K562 (cell line): ENCODE results near the gene MTSS2. TPM values are rescaled to one million over a fixed set of nuclear protein-coding genes. Genes with fewer than 3 reads are reported as not detected.

ENCODE experiments used
- ATAC-seq: fragments of 200-7000 bp; cut with Tn5 transposase; 3 replicates; pipeline ENCODE4 v1.9.1; 2020; ENCODE audit warnings: moderate library complexity
- BruUV-seq: library from RNA; stranded (reverse); fragments of 400-500 nt; replicated peaks from 2 replicates; lab custom pipeline; 2021; lab: Mats Ljungman, UMichigan
- CTCF ChIA-PET: fragments of 300-600 bp; formaldehyde crosslinking; extraction: SDS; loops from one replicate; lab custom pipeline; 2021; ENCODE audit warnings: low intra/inter-chr PET ratio; lab: Yijun Ruan, JAX
- POLR2A ChIA-PET: fragments of 300-600, 350-650 bp; sonication (Branson Sonifier 250); formaldehyde crosslinking; extraction: SDS; loops from one replicate; lab custom pipeline; 2021; ENCODE audit warnings: antibody characterized with exemption, inconsistent platforms; lab: Yijun Ruan, JAX
- DNase-seq, 4 experiments: peaks; one replicate each; pipeline versions ENCODE4 v3.0.0 to v3.0.0-alpha.2; 2011 to 2018; ENCODE audit warnings: low spot score in 3 of 4, mixed read lengths in 3 of 4; ENCODE audit errors: extremely low read depth in 1 of 4
- FAIRE-seq: peaks from 2 replicates; lab custom pipeline; 2011; peaks lifted over from hg19 to GRCh38; lab: Jason Lieb, UNC
- H2AFZ ChIP-seq: 2 replicates; pipeline ENCODE4 v1.6.0; 2011; ENCODE audit warnings: low read depth, low read length, control low read depth, inconsistent platforms
- H3K27ac ChIP-seq: fragments of 200-600 bp; 3 replicates; pipeline ENCODE4 v1.8.0; 2011; ENCODE audit warnings: low read depth, mild to moderate bottlenecking, control low read depth, inconsistent platforms, low read length, moderate library complexity, mixed read lengths; ENCODE audit errors: extremely low read depth
- H3K27me3 ChIP-seq, 2 experiments: fragments of 300-600 bp in 1 of 2; 2 replicates in 1 of 2; 3 replicates in 1 of 2; pipeline versions ENCODE4 v1.6.0 to v1.8.0; 2011; ENCODE audit warnings: inconsistent platforms in 2 of 2, low read length in 2 of 2, mild to moderate bottlenecking in 1 of 2, mixed read lengths in 1 of 2, moderate library complexity in 1 of 2; ENCODE audit not compliant: control insufficient read depth in 2 of 2, insufficient read depth in 2 of 2
- H3K36me3 ChIP-seq: fragments of 300-600 bp; 3 replicates; pipeline ENCODE4 v1.8.0; 2011; ENCODE audit warnings: mild to moderate bottlenecking, low read length, inconsistent platforms; ENCODE audit not compliant: control insufficient read depth, insufficient read depth
- H3K4me1 ChIP-seq, 2 experiments: fragments of 200-600 bp in 1 of 2; replicated peaks in 1 of 2; 2 replicates in 1 of 2; 3 replicates in 1 of 2; pipeline versions ENCODE4 v1.5.1 to v1.8.0; 2011; ENCODE audit warnings: inconsistent platforms in 2 of 2, low read length in 2 of 2, mild to moderate bottlenecking in 1 of 2, mixed read lengths in 1 of 2, moderate library complexity in 1 of 2; ENCODE audit not compliant: control insufficient read depth in 2 of 2, insufficient read depth in 2 of 2
- H3K4me2 ChIP-seq: 2 replicates; pipeline ENCODE4 v1.6.1; 2011; ENCODE audit warnings: low read length, control low read depth, inconsistent platforms, mixed read lengths; ENCODE audit not compliant: insufficient read depth
- H3K4me3 ChIP-seq: fragments of 200-600 bp; sonication (generic), shearing (Covaris generic); 2 replicates; pipeline ENCODE4 v1.5.1; 2016; ENCODE audit warnings: control low read depth, inconsistent platforms
- H3K79me2 ChIP-seq: fragments of 200-600 bp; 3 replicates; pipeline ENCODE4 v1.8.0; 2011; ENCODE audit warnings: low read length, inconsistent platforms; ENCODE audit not compliant: control insufficient read depth, insufficient read depth
- H3K9ac ChIP-seq, 2 experiments: 2 replicates each; pipeline versions ENCODE4 v1.6.0 to v1.6.1; 2011; ENCODE audit warnings: low read depth in 2 of 2, low read length in 2 of 2, control low read depth in 1 of 2, inconsistent platforms in 1 of 2, mild to moderate bottlenecking in 1 of 2, mixed read lengths in 1 of 2; ENCODE audit not compliant: insufficient read depth in 1 of 2
- H3K9me1 ChIP-seq: one replicate; pipeline ENCODE4 v1.6.0; 2011; ENCODE audit warnings: inconsistent platforms, mild to moderate bottlenecking, low read length, moderate library complexity; ENCODE audit not compliant: control insufficient read depth, insufficient read depth
- H3K9me3 ChIP-seq: replicated peaks from 2 replicates; pipeline ENCODE4 v1.5.1; 2011; ENCODE audit warnings: low read depth, low read length, inconsistent platforms; ENCODE audit not compliant: control insufficient read depth, insufficient read depth
- H4K20me1 ChIP-seq: replicated peaks from 2 replicates; pipeline ENCODE4 v1.6.1; 2011; ENCODE audit warnings: low read length, inconsistent platforms, mixed read lengths; ENCODE audit not compliant: control insufficient read depth, insufficient read depth
- CXXC5 ChIP-seq: fragments of 250-450 bp; sonication (Bioruptor Pico); IDR thresholded peaks from 2 replicates; pipeline ENCODE4 v1.8.0; 2022; ENCODE audit warnings: inconsistent platforms, mild to moderate bottlenecking, moderate library complexity
- FOXJ2 ChIP-seq: fragments of 200-800 bp; sonication (Bioruptor generic); IDR thresholded peaks from 2 replicates; pipeline ENCODE4 v1.6.1; 2016; ENCODE audit warnings: missing genetic modification characterization, missing compliant biosample characterization
- IFI16 ChIP-seq: fragments of 250-450 bp; sonication (Bioruptor Pico); IDR thresholded peaks from 2 replicates; pipeline ENCODE4 v2.1.2; 2022; ENCODE audit warnings: mild to moderate bottlenecking, inconsistent platforms
- MAFG ChIP-seq: fragments of 450-650 bp; conservative IDR thresholded peaks from 2 replicates; pipeline ENCODE4 v1.6.1; 2016; ENCODE audit warnings: missing genetic modification characterization, missing compliant biosample characterization
- MTA2 ChIP-seq: fragments of 450-650 bp; IDR thresholded peaks from 2 replicates; pipeline ENCODE4 v1.6.1; 2016; ENCODE audit warnings: low read depth
- MTA3 ChIP-seq: fragments of 450-650 bp; formaldehyde crosslinking; IDR thresholded peaks from 2 replicates; pipeline ENCODE4 v1.6.1; 2017; ENCODE audit warnings: mild to moderate bottlenecking, borderline replicate concordance
- PTTG1 ChIP-seq: fragments of 450-650 bp; IDR thresholded peaks from 2 replicates; pipeline ENCODE4 v1.6.1; 2016; ENCODE audit warnings: low read depth, mild to moderate bottlenecking, missing genetic modification characterization, missing compliant biosample characterization
- SETDB1 ChIP-seq: IDR thresholded peaks from one replicate; pipeline ENCODE4 v1.6.1; 2012; ENCODE audit warnings: low read length, control low read depth, inconsistent platforms
- SNIP1 ChIP-seq: fragments of 450-650 bp; IDR thresholded peaks from 2 replicates; pipeline ENCODE4 v1.7.1; 2017; ENCODE audit warnings: low read depth, mild to moderate bottlenecking
- SP2 ChIP-seq: IDR thresholded peaks from 2 replicates; pipeline ENCODE4 v1.6.1; 2011; ENCODE audit warnings: mild to moderate bottlenecking, low read depth, low read length, moderate library complexity; ENCODE audit not compliant: poor library complexity, severe bottlenecking; ENCODE audit errors: extremely low read depth
- ZNF121 ChIP-seq: sonication (generic); formaldehyde crosslinking; conservative IDR thresholded peaks from 2 replicates; pipeline ENCODE4 v1.8.0; 2022; ENCODE audit warnings: missing genetic modification reagents
- ZNF316 ChIP-seq: fragments of 450-650 bp; IDR thresholded peaks from 2 replicates; pipeline ENCODE4 v1.6.1; 2016
- ZNF644 ChIP-seq: fragments of 200-800 bp; sonication (Bioruptor generic); IDR thresholded peaks from 2 replicates; pipeline ENCODE4 v1.6.1; 2016; ENCODE audit warnings: low read depth, missing genetic modification characterization, missing compliant biosample characterization
- ZNF707 ChIP-seq: fragments of 250-450 bp; sonication (Bioruptor Pico); conservative IDR thresholded peaks from 2 replicates; pipeline ENCODE4 v1.8.0; 2022; ENCODE audit warnings: inconsistent platforms, mild to moderate bottlenecking, moderate library complexity
- ZNF766 ChIP-seq: fragments of 200-800 bp; sonication (Bioruptor generic); conservative IDR thresholded peaks from 2 replicates; pipeline ENCODE4 v1.6.1; 2016; ENCODE audit warnings: missing genetic modification characterization, missing compliant biosample characterization
- WGBS: fragments of 100-300 bp; shearing (Covaris generic); methylation state at CpG from one replicate; pipeline ENCODE4 v1.1.6; 2016; ENCODE audit warnings: low coverage, mixed read lengths; ENCODE audit not compliant: insufficient coverage; ENCODE audit errors: missing lambda C conversion rate; 5-methylcytosine and 5-hydroxymethylcytosine counted together
- in situ Hi-C: fragments of 300-500 bp; cut with MboI; formaldehyde crosslinking; loops from 4 replicates; pipeline ENCODE4 v1.15.0; 2018; ENCODE audit warnings: inconsistent platforms, mixed read lengths
- intact Hi-C: fragments of 100-400 bp; cut with micrococcal nuclease; formaldehyde crosslinking; loops from 2 replicates; pipeline ENCODE4 v1.14.2; 2022
- polyA plus RNA-seq, 8 experiments: library from polyadenylated mRNA; depleted of rRNA in 4 of 8; stranded (reverse) in 5 of 8; unstranded in 3 of 8; fragments of >200 nt; fragmentation: Nextera tagmentation in 2 of 8; fragmentation: Illumina TruSeq in 1 of 8; extraction: Ambion mirVana in 2 of 8; extraction: Trizol in 1 of 8; gene quantifications; 2 replicates each; pipeline versions ENCODE4 v1.2.1 to v1.2.3, GENCODE V29; 2011 to 2014; ENCODE audit warnings: inconsistent platforms in 1 of 8, missing spikeins in 1 of 8
- total RNA-seq, 7 experiments: library from RNA; depleted of rRNA in 6 of 7; stranded (reverse); fragments of >200 nt in 6 of 7; fragmentation: Illumina TruSeq in 2 of 7; extraction: Trizol in 2 of 7; gene quantifications; 2 replicates each; pipeline versions ENCODE4 v1.2.1 to v1.2.3, GENCODE V29; 2011 to 2021; ENCODE audit warnings: low replicate concordance in 1 of 7
- TF ChIP-seq, protein P1 (sequence below): fragments of 250-450 bp; sonication (Bioruptor Pico); IDR thresholded peaks from 2 replicates; pipeline ENCODE4 v1.5.0; 2021
- TF ChIP-seq, protein P2 (sequence below): fragments of 150-350 bp; conservative IDR thresholded peaks from 2 replicates; pipeline ENCODE4 v1.6.1; 2014; ENCODE audit warnings: low read length
- TF ChIP-seq, protein P3 (sequence below): fragments of 200-800 bp; sonication (Bioruptor generic); IDR thresholded peaks from 2 replicates; pipeline ENCODE4 v1.6.1; 2017; ENCODE audit warnings: missing genetic modification characterization, missing compliant biosample characterization

MTSS2 gene
- total and polyA plus RNA-seq, 9 of the 15 experiments (the other 6 are each of a cell fraction or from before 2014, with no cell fraction given), result 0.11 to 60.3 (median 16.9) TPM

DNA sequence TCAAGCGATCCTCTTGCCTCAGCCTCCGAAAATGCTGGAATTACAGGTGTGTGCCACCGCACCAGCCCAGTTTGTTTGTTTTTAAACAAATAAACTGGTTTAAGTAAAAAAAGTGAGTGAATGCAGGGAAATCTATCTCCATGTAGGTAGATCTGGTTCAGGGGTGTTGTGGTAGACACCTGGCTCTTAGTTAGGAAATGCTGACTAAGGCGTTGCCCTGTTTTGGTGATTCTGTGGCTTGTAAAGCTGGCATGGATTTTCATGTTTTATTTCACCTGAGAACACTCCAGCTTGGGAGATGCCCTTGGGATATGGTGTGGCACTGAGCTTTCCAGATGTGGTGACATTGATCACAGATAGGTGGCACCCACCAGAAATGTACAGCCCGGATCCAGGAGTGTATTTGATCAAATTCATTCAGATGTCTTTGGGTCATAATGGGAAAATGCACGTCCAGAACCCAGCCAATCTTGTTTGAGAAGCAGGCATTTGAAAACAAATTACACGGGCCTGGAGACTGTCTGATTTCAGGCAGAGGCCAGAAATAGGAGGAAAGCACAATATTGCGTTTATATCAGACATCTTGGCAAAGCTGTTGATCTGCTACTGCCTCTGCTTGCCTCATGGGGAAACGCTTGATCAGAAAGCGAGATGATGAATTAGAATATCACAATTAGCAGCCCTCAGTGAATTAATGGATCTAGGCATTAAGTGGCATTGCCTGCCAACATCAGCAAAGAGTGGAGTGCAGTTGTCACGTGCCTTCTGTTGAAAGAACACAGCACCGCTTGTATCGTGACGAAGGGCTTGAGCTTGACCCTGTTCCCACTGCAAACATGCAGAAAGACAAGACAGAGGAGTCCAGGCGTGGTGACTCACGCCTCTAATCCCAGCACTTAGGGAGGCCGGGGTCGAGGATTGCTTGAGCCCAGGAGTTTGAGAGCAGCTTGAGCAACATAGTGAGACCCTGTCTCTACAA lies 46.8 kb downstream of the MTSS2 start:
- Histone ChIP-seq H3K27me3 (peaks cover 3 to 27% of the 10 kb centered on the region in 2 experiments; a peak in 4 of 5 replicates), H2AFZ (no peak overlapping the region), H3K79me2 (no peaks in the 10 kb centered on the region), H4K20me1 (no peaks in the 10 kb centered on the region), H3K4me2 (no peak overlapping the region), H3K4me3 (no peak overlapping the region), H3K9ac (no peak overlapping the region), H3K4me1 (no peaks in the 10 kb centered on the region), H3K36me3 (no peaks in the 10 kb centered on the region), H3K27ac (no peak overlapping the region), H3K9me3 (no peaks in the 10 kb centered on the region), H3K9me1 (no peaks in the 10 kb centered on the region)
- 10% methylated on average over 18 of the region's 18 CpGs for WGBS
- peak; percentile 53; the same call in 2 of the 3 replicates for ATAC-seq
- in situ Hi-C loops (no loop called here), intact Hi-C loops (no loop called here)
- ChIA-PET CTCF (no interaction called here), POLR2A (interaction anchor here (0.7 to 0.9 kb wide), 2 partner anchors 12 to 293 kb away, joined by 3 read pairs; partner anchors contain the start of gene DDX19A)
- DNase-seq, result no peak
- FAIRE-seq, result peak; percentile 48
- no TSS peak for BruUV-seq
- TF ChIP-seq FOXJ2, result no peak
- no peak for TF ChIP-seq MTA3
- TF ChIP-seq SP2, result no peak
- peak; percentile 67 for TF ChIP-seq ZNF316
- TF ChIP-seq SNIP1, result no peak
- TF ChIP-seq IFI16 (CRISPR knock-in tag), result no peak
- peak; percentile 21; the same call in 1 of the 2 replicates for TF ChIP-seq MAFG (tag)
- TF ChIP-seq, protein P1, sequence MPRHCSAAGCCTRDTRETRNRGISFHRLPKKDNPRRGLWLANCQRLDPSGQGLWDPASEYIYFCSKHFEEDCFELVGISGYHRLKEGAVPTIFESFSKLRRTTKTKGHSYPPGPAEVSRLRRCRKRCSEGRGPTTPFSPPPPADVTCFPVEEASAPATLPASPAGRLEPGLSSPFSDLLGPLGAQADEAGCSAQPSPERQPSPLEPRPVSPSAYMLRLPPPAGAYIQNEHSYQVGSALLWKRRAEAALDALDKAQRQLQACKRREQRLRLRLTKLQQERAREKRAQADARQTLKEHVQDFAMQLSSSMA (CRISPR knock-in tag), result no peak
- no peak for TF ChIP-seq ZNF707 (CRISPR knock-in tag)
- no peak for TF ChIP-seq CXXC5 (CRISPR knock-in tag)
- TF ChIP-seq ZNF121, result no peak
- no peak for TF ChIP-seq SETDB1
- TF ChIP-seq MTA2, result no peak
- TF ChIP-seq, protein P2, sequence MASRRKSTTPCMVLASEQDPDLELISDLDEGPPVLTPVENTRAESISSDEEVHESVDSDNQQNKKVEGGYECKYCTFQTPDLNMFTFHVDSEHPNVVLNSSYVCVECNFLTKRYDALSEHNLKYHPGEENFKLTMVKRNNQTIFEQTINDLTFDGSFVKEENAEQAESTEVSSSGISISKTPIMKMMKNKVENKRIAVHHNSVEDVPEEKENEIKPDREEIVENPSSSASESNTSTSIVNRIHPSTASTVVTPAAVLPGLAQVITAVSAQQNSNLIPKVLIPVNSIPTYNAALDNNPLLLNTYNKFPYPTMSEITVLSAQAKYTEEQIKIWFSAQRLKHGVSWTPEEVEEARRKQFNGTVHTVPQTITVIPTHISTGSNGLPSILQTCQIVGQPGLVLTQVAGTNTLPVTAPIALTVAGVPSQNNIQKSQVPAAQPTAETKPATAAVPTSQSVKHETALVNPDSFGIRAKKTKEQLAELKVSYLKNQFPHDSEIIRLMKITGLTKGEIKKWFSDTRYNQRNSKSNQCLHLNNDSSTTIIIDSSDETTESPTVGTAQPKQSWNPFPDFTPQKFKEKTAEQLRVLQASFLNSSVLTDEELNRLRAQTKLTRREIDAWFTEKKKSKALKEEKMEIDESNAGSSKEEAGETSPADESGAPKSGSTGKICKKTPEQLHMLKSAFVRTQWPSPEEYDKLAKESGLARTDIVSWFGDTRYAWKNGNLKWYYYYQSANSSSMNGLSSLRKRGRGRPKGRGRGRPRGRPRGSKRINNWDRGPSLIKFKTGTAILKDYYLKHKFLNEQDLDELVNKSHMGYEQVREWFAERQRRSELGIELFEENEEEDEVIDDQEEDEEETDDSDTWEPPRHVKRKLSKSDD, result no peak
- TF ChIP-seq ZNF644 (tag), result no peak
- no peak for TF ChIP-seq ZNF766 (CRISPR knock-in tag)
- TF ChIP-seq, protein P3, sequence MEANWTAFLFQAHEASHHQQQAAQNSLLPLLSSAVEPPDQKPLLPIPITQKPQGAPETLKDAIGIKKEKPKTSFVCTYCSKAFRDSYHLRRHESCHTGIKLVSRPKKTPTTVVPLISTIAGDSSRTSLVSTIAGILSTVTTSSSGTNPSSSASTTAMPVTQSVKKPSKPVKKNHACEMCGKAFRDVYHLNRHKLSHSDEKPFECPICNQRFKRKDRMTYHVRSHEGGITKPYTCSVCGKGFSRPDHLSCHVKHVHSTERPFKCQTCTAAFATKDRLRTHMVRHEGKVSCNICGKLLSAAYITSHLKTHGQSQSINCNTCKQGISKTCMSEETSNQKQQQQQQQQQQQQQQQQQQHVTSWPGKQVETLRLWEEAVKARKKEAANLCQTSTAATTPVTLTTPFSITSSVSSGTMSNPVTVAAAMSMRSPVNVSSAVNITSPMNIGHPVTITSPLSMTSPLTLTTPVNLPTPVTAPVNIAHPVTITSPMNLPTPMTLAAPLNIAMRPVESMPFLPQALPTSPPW (CRISPR knock-in tag), result no peak
- TF ChIP-seq PTTG1 (tag), result no peak
